ENCODE data around the gene MEG3. TPM values are rescaled to one million over a fixed set of nuclear protein-coding genes. Genes with fewer than 3 reads are reported as not detected.

The MEG3 gene
- total RNA-seq, 2 experiments from 2014 or later: not detected

GRCh38 chr14:100882991-100883788 lies 57.3 kb downstream of the MEG3 start:
- H2AFZ ChIP-seq (ENCODE audit: low read length): no peak overlapping the region
- CTCF ChIA-PET (ENCODE audit: unreplicated experiment): no interaction called here
- intact Hi-C loops (cut with micrococcal nuclease; ENCODE audit: unreplicated experiment): no loop called here

GRCh38 chr14:100883789-100884101 lies 57.8 kb downstream of the MEG3 start:
- TF ChIP-seq EZH2phosphoT487 (IDR thresholded peaks at IDR 0.05; ENCODE audit: borderline replicate concordance, low read depth, low read length) (no peak), CTCF (conservative IDR thresholded peaks at IDR 0.05; ENCODE audit: low read length) (no peak)
- no peak for DNase-seq (ENCODE audit: low spot score)
- Histone ChIP-seq H3K4me2 (ENCODE audit: low read length) (no peak overlapping the region), H2AFZ (ENCODE audit: low read length) (no peak overlapping the region), H3K4me1 (ENCODE audit: insufficient read depth, low read length, poor library complexity, severe bottlenecking) (no peaks in the 10 kb centered on the region), H4K20me1 (ENCODE audit: insufficient read depth, low read length) (no peaks in the 10 kb centered on the region), H3K36me3 (ENCODE audit: insufficient read depth, low read length) (no peaks in the 10 kb centered on the region), H3K4me3 (ENCODE audit: low read depth, low read length, poor library complexity, severe bottlenecking) (no peak overlapping the region), H3K27ac (ENCODE audit: low read depth, low read length, poor library complexity, severe bottlenecking) (no peak overlapping the region), H3K9me3 (ENCODE audit: low read length) (no peaks in the 10 kb centered on the region), H3K9me2 (ENCODE audit: insufficient read depth, low read length) (no peaks in the 10 kb centered on the region), H3K79me2 (ENCODE audit: insufficient read depth, low read depth, low read length) (no peaks in the 10 kb centered on the region)
- no TSS peak for BruUV-seq (replicated peaks)
- POLR2A ChIA-PET: interaction anchor here (0.6 kb wide), 1 partner anchor 728 kb away, joined by 3 read pairs; no protein-coding TSS in a partner anchor
- CTCF ChIA-PET (ENCODE audit: unreplicated experiment): no interaction called here
- intact Hi-C loops (cut with micrococcal nuclease; ENCODE audit: unreplicated experiment): no loop called here

More at GRCh38 chr14:100882991-100883788, 57.3 kb downstream of the MEG3 start:
- no peak for TF ChIP-seq EZH2phosphoT487 (IDR thresholded peaks at IDR 0.05; ENCODE audit: borderline replicate concordance, low read depth, low read length)
- no peak for TF ChIP-seq CTCF (conservative IDR thresholded peaks at IDR 0.05; ENCODE audit: low read length)
- Histone ChIP-seq H3K27ac (ENCODE audit: low read depth, low read length, poor library complexity, severe bottlenecking) (no peak overlapping the region), H3K4me2 (ENCODE audit: low read length) (no peak overlapping the region), H3K4me3 (ENCODE audit: low read depth, low read length, poor library complexity, severe bottlenecking) (no peak overlapping the region), H3K9me2 (ENCODE audit: insufficient read depth, low read length) (no peaks in the 10 kb centered on the region), H3K79me2 (ENCODE audit: insufficient read depth, low read depth, low read length) (no peaks in the 10 kb centered on the region), H3K9me3 (ENCODE audit: low read length) (no peaks in the 10 kb centered on the region), H3K36me3 (ENCODE audit: insufficient read depth, low read length) (no peaks in the 10 kb centered on the region), H4K20me1 (ENCODE audit: insufficient read depth, low read length) (no peaks in the 10 kb centered on the region), H3K4me1 (ENCODE audit: insufficient read depth, low read length, poor library complexity, severe bottlenecking) (no peaks in the 10 kb centered on the region)
- BruUV-seq (replicated peaks): no TSS peak
- POLR2A ChIA-PET: interaction anchor here (0.6 kb wide), 1 partner anchor 728 kb away, joined by 3 read pairs; no protein-coding TSS in a partner anchor
- no peak for DNase-seq (ENCODE audit: low spot score)

DNA sequence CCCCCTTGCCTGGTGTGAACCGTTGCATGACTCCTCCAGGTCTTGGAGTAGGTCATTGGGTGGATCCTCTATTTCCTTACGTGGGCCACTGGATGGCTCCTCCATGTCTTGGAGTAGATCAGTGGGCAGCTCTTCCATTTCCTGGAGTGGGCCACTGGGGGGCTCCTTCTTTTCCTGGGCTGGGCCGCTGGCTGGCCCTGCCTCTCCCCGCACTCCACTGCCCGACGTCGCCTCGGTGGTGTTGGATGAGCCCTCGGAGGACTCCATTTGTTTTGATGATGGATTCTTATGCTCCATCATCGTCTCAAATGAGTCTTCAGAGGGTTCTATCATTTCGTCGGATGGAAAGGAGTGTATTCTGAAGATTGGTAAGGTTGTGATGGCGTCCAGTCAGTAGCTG lies 58.5 kb downstream of the MEG3 start:
- H3K4me1 ChIP-seq (ENCODE audit: insufficient read depth, low read length, poor library complexity, severe bottlenecking): no peaks in the 10 kb centered on the region
- CTCF ChIA-PET (ENCODE audit: unreplicated experiment): no interaction called here
- no TSS peak for BruUV-seq (replicated peaks)

More for the DNA sequence above, 58.5 kb downstream of the MEG3 start:
- no peaks in the 10 kb centered on the region for H3K9me2 ChIP-seq (ENCODE audit: insufficient read depth, low read length)
- H2AFZ ChIP-seq (ENCODE audit: low read length): no peak overlapping the region
- no peaks in the 10 kb centered on the region for H4K20me1 ChIP-seq (ENCODE audit: insufficient read depth, low read length)
- intact Hi-C loops (cut with micrococcal nuclease; ENCODE audit: unreplicated experiment): no loop called here
- TF ChIP-seq EZH2phosphoT487 (IDR thresholded peaks at IDR 0.05; ENCODE audit: borderline replicate concordance, low read depth, low read length): no peak
- no peak for TF ChIP-seq CTCF (conservative IDR thresholded peaks at IDR 0.05; ENCODE audit: low read length)
- no peaks in the 10 kb centered on the region for H3K79me2 ChIP-seq (ENCODE audit: insufficient read depth, low read depth, low read length)
- no peak overlapping the region for H3K4me2 ChIP-seq (ENCODE audit: low read length)
- no peaks in the 10 kb centered on the region for H3K36me3 ChIP-seq (ENCODE audit: insufficient read depth, low read length)
- H3K27ac ChIP-seq (ENCODE audit: low read depth, low read length, poor library complexity, severe bottlenecking): no peak overlapping the region
- no peaks in the 10 kb centered on the region for H3K9me3 ChIP-seq (ENCODE audit: low read length)
- H3K4me3 ChIP-seq (ENCODE audit: low read depth, low read length, poor library complexity, severe bottlenecking): no peak overlapping the region
- POLR2A ChIA-PET: no interaction called here
- no peak for DNase-seq (ENCODE audit: low spot score)

All from OCI-LY7 (cell line).